ENCODE data around the gene PRKCB.

DNA sequence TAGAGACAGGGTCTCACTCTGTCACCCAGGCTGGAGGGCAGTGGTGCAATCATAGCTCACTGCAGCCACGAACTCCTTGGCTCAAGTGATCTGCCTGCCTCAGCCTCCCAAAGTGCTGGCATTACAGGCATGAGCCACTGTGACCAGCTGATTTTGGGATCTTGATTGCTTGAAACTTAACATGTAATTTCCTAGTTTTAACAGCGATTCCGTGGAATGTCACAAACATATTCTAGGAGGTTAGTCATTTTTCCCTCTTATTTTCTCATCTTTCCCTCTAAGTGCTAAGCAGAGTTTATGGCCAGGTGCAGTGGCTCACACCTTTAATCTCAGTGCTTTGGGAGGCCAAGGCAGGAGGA, 297.0 kb downstream of the PRKCB start:
- TF ChIP-seq TAF1 (IDR thresholded peaks at IDR 0.05; ENCODE audit: borderline replicate concordance, low read depth, low read length) (no peak), POLR2A (IDR thresholded peaks at IDR 0.05; ENCODE audit: low read depth, low read length) (no peak), POLR2AphosphoS5 (IDR thresholded peaks at IDR 0.05; ENCODE audit: low read depth, low read length) (no peak)
